HEK293 (cell line): ENCODE measurements around the gene RAVER2.

Experiments
- CTCF ChIA-PET: fragments of 350-600 bp; formaldehyde crosslinking; extraction: SDS; loops from one replicate; lab custom pipeline; 2021; ENCODE audit warnings: antibody characterized with exemption; lab: Yijun Ruan, JAX
- POLR2A ChIA-PET: fragments of 300-600 bp; formaldehyde crosslinking; extraction: SDS; loops from one replicate; lab custom pipeline; 2020; ENCODE audit warnings: antibody characterized with exemption, inconsistent platforms; lab: Yijun Ruan, JAX
- H3K27ac ChIP-seq: fragments of 200-500 bp; sonication (Bioruptor generic); 2 replicates; pipeline ENCODE4 v1.5.1; 2014; ENCODE audit warnings: low read depth, low read length, control low read depth, inconsistent platforms; ENCODE audit errors: extremely low read depth
- H3K36me3 ChIP-seq, 2 experiments: fragments of 200-500 bp in 1 of 2; sonication (Bioruptor generic) in 1 of 2; 1 replicate in 1 of 2; 2 replicates in 1 of 2; pipeline ENCODE4 v1.5.1; 2014 to 2017; ENCODE audit warnings: inconsistent platforms in 2 of 2, low read length in 2 of 2; ENCODE audit not compliant: control insufficient read depth in 2 of 2, insufficient read depth in 1 of 2
- H3K4me1 ChIP-seq: fragments of 200-500 bp; sonication (Bioruptor generic); 2 replicates; pipeline ENCODE4 v1.5.1; 2014; ENCODE audit warnings: mild to moderate bottlenecking, low read length, inconsistent platforms; ENCODE audit not compliant: control insufficient read depth, insufficient read depth
- H3K4me3 ChIP-seq: 2 replicates; pipeline ENCODE4 v1.5.1; 2011; ENCODE audit warnings: low read depth, mild to moderate bottlenecking, control low read depth, low read length, moderate library complexity
- H3K9me3 ChIP-seq: fragments of 200-500 bp; sonication (Bioruptor generic); 2 replicates; pipeline ENCODE4 v1.5.1; 2014; ENCODE audit warnings: low read depth, low read length, inconsistent platforms; ENCODE audit not compliant: control insufficient read depth, insufficient read depth
- ATF2 ChIP-seq: fragments of 450-650 bp; formaldehyde crosslinking; IDR thresholded peaks from 2 replicates; pipeline ENCODE4 v1.5.1; 2016; ENCODE audit warnings: missing biosample characterization, missing genetic modification characterization, low read depth
- FEZF1 ChIP-seq: fragments of 450-650 bp; formaldehyde crosslinking; IDR thresholded peaks from 2 replicates; pipeline ENCODE4 v1.5.1; 2016; ENCODE audit warnings: missing biosample characterization, missing genetic modification characterization
- HIC1 ChIP-seq: fragments of 450-650 bp; formaldehyde crosslinking; IDR thresholded peaks from 2 replicates; pipeline ENCODE4 v1.5.1; 2016; ENCODE audit warnings: missing biosample characterization, missing genetic modification characterization
- KLF16 ChIP-seq: fragments of 450-650 bp; formaldehyde crosslinking; IDR thresholded peaks from 2 replicates; pipeline ENCODE4 v1.5.1; 2017; ENCODE audit warnings: missing biosample characterization, missing genetic modification characterization
- PRDM6 ChIP-seq: fragments of 450-650 bp; formaldehyde crosslinking; IDR thresholded peaks from 2 replicates; pipeline ENCODE4 v1.5.1; 2017; ENCODE audit warnings: missing biosample characterization, missing genetic modification characterization
- SP7 ChIP-seq: fragments of 450-650 bp; formaldehyde crosslinking; IDR thresholded peaks from 2 replicates; pipeline ENCODE4 v1.5.1; 2016; ENCODE audit warnings: missing biosample characterization, missing genetic modification characterization
- ZNF112 ChIP-seq: fragments of 450-650 bp; formaldehyde crosslinking; IDR thresholded peaks from 2 replicates; pipeline ENCODE4 v1.5.0; 2017; ENCODE audit warnings: missing biosample characterization, missing genetic modification characterization
- ZNF366 ChIP-seq: fragments of 450-650 bp; formaldehyde crosslinking; conservative IDR thresholded peaks from 2 replicates; pipeline ENCODE4 v1.5.1; 2016; ENCODE audit warnings: missing biosample characterization, missing genetic modification characterization
- ZNF398 ChIP-seq: fragments of 450-650 bp; formaldehyde crosslinking; IDR thresholded peaks from 2 replicates; pipeline ENCODE4 v1.5.1; 2017; ENCODE audit warnings: missing biosample characterization, missing genetic modification characterization
- ZNF404 ChIP-seq: fragments of 450-650 bp; formaldehyde crosslinking; IDR thresholded peaks from 2 replicates; pipeline ENCODE4 v1.5.1; 2017; ENCODE audit warnings: missing biosample characterization, missing genetic modification characterization
- ZNF501 ChIP-seq: fragments of 450-650 bp; formaldehyde crosslinking; IDR thresholded peaks from 2 replicates; pipeline ENCODE4 v1.5.1; 2016; ENCODE audit warnings: missing biosample characterization, missing genetic modification characterization
- ZNF513 ChIP-seq: fragments of 450-650 bp; IDR thresholded peaks from 2 replicates; pipeline ENCODE4 v1.5.1; 2018; ENCODE audit warnings: missing biosample characterization, missing genetic modification characterization
- ZNF521 ChIP-seq: fragments of 450-650 bp; formaldehyde crosslinking; IDR thresholded peaks from 2 replicates; pipeline ENCODE4 v1.5.1; 2017; ENCODE audit warnings: missing biosample characterization, mild to moderate bottlenecking, missing genetic modification characterization
- ZNF529 ChIP-seq: fragments of 450-650 bp; formaldehyde crosslinking; IDR thresholded peaks from 2 replicates; pipeline ENCODE4 v1.5.1; 2017; ENCODE audit warnings: missing genetic modification characterization, missing biosample characterization; ENCODE audit not compliant: insufficient replicate concordance
- ZNF560 ChIP-seq: fragments of 450-650 bp; formaldehyde crosslinking; IDR thresholded peaks from 2 replicates; pipeline ENCODE4 v1.5.1; 2017; ENCODE audit warnings: missing biosample characterization, missing genetic modification characterization, borderline replicate concordance
- ZNF600 ChIP-seq: fragments of 450-650 bp; formaldehyde crosslinking; IDR thresholded peaks from 2 replicates; pipeline ENCODE4 v1.5.1; 2016; ENCODE audit warnings: missing biosample characterization, missing genetic modification characterization
- ZNF623 ChIP-seq: fragments of 450-650 bp; formaldehyde crosslinking; IDR thresholded peaks from 2 replicates; pipeline ENCODE4 v1.5.1; 2016; ENCODE audit warnings: missing biosample characterization, missing genetic modification characterization
- ZNF645 ChIP-seq: fragments of 450-650 bp; formaldehyde crosslinking; IDR thresholded peaks from 2 replicates; pipeline ENCODE4; 2016; ENCODE audit warnings: missing biosample characterization, missing genetic modification characterization
- ZNF776 ChIP-seq: fragments of 450-650 bp; formaldehyde crosslinking; IDR thresholded peaks from 2 replicates; pipeline ENCODE4 v1.5.0; 2017; ENCODE audit warnings: missing biosample characterization, missing genetic modification characterization, borderline replicate concordance
- ZNF837 ChIP-seq: fragments of 450-650 bp; formaldehyde crosslinking; IDR thresholded peaks from 2 replicates; pipeline ENCODE4 v1.5.1; 2016; ENCODE audit warnings: missing biosample characterization, missing genetic modification characterization
- ZSCAN5A ChIP-seq: fragments of 450-650 bp; formaldehyde crosslinking; IDR thresholded peaks from 2 replicates; pipeline ENCODE4 v1.5.1; 2016; ENCODE audit warnings: missing biosample characterization, missing genetic modification characterization
- ZXDB ChIP-seq: fragments of 450-650 bp; formaldehyde crosslinking; IDR thresholded peaks from 2 replicates; pipeline ENCODE4 v1.5.1; 2016; ENCODE audit warnings: missing biosample characterization, missing genetic modification characterization

RAVER2 gene

GRCh38 chr1:64765826-64766225 is 21.0 kb downstream of the RAVER2 start (continued):
- no peak for TF ChIP-seq ZSCAN5A (tag by site-specific recombination)
- no peak for TF ChIP-seq ZNF645 (tag by site-specific recombination)
- TF ChIP-seq ATF2 (tag by site-specific recombination), result peak; percentile 97
- 0 out of 2 replicates have a peak, but pooled peaks have one; percentile 10 for TF ChIP-seq ZXDB

- Histone ChIP-seq H3K4me3 (no peak overlapping the region), H3K9me3 (no peaks in the 10 kb centered on the region), H3K4me1 (peaks cover 6% of the 10 kb centered on the region), H3K36me3 (peaks cover 0 to 20% of the 10 kb centered on the region in 2 experiments; a peak in 2 of 3 replicates), H3K27ac (no peak overlapping the region)
- POLR2A ChIA-PET, result no interaction called here
- TF ChIP-seq PRDM6 (tag by site-specific recombination) (peak; percentile 22; the same call in 1 of the 2 replicates), ZNF112 (no peak), ZNF366 (tag by site-specific recombination) (peak; percentile 50), ZXDB (0 out of 2 replicates have a peak, but pooled peaks have one; percentile 33), FEZF1 (tag by site-specific recombination) (peak; percentile 35; the same call in 1 of the 2 replicates)
- CTCF ChIA-PET, result interaction anchor here (1.0 to 1.5 kb wide), 2 partner anchors 16 to 91 kb away, joined by 3 read pairs; no protein-coding TSS in a partner anchor
These were observed 21.6 kb downstream of the RAVER2 start for GRCh38 chr1:64766429-64766828.

- Histone ChIP-seq H3K27ac (no peak overlapping the region), H3K4me1 (peaks cover 6% of the 10 kb centered on the region), H3K4me3 (no peak overlapping the region), H3K9me3 (no peaks in the 10 kb centered on the region), H3K36me3 (peaks cover 0 to 23% of the 10 kb centered on the region in 2 experiments; a peak in 2 of 3 replicates)
- CTCF ChIA-PET, result interaction anchor here (0.6 kb wide), 1 partner anchor 30 kb away, joined by 3 read pairs; no protein-coding TSS in a partner anchor
- POLR2A ChIA-PET, result no interaction called here
- TF ChIP-seq ZNF398 (tag by site-specific recombination), result no peak
- TF ChIP-seq ZNF404 (tag by site-specific recombination), result no peak
- no peak for TF ChIP-seq KLF16 (tag by site-specific recombination)
- TF ChIP-seq ZNF560 (tag by site-specific recombination), result no peak
- TF ChIP-seq ZNF623 (tag by site-specific recombination), result no peak
- TF ChIP-seq ZNF600 (tag by site-specific recombination), result no peak
- TF ChIP-seq ZNF501 (tag by site-specific recombination), result no peak
- no peak for TF ChIP-seq ZNF776
- no peak for TF ChIP-seq HIC1 (tag by site-specific recombination)
- no peak for TF ChIP-seq SP7 (tag by site-specific recombination)
- TF ChIP-seq ZNF521, result no peak
- no peak for TF ChIP-seq ZNF513
- no peak for TF ChIP-seq ZNF529 (tag by site-specific recombination)
- no peak for TF ChIP-seq ZNF837
These were observed 24.6 kb downstream of the RAVER2 start for GRCh38 chr1:64769482-64769881.
